Endodermal cell (in vitro differentiated cells): Measurements from ENCODE around the gene KCTD6. TPM values are rescaled to one million over a fixed set of nuclear protein-coding genes. Genes with fewer than 3 reads are reported as not detected.

Experiments used
- DNase-seq: peaks from one replicate; pipeline ENCODE4 v3.0.0-alpha.2; 2017
- H3K27ac ChIP-seq: 2 replicates; pipeline ENCODE4 v1.5.1; 2013; ENCODE audit warnings: mild to moderate bottlenecking, low read depth, low read length, moderate library complexity
- H3K27me3 ChIP-seq: 2 replicates; pipeline ENCODE4 v1.6.1; 2013; ENCODE audit warnings: mild to moderate bottlenecking, low read length, moderate library complexity; ENCODE audit not compliant: insufficient read depth, control insufficient read depth, poor library complexity, severe bottlenecking
- H3K36me3 ChIP-seq: 2 replicates; pipeline ENCODE4 v1.7.0; 2013; ENCODE audit warnings: mild to moderate bottlenecking, low read length, moderate library complexity; ENCODE audit not compliant: control insufficient read depth, insufficient read depth
- H3K4me1 ChIP-seq: one replicate; pipeline ENCODE4 v1.7.0; 2013; ENCODE audit warnings: low read length; ENCODE audit not compliant: control insufficient read depth, insufficient read depth
- H3K4me3 ChIP-seq: 2 replicates; pipeline ENCODE4 v1.5.1; 2013; ENCODE audit warnings: mild to moderate bottlenecking, low read length, moderate library complexity
- H3K9ac ChIP-seq: 2 replicates; pipeline ENCODE4 v1.6.1; 2013; ENCODE audit warnings: mild to moderate bottlenecking, low read length, moderate library complexity; ENCODE audit not compliant: poor library complexity, severe bottlenecking; ENCODE audit errors: extremely low read depth
- H3K9me3 ChIP-seq: 2 replicates; pipeline ENCODE4 v1.6.1; 2013; ENCODE audit warnings: mild to moderate bottlenecking, low read length, moderate library complexity; ENCODE audit not compliant: control insufficient read depth
- H3K27ac Mint-ChIP-seq: 2 replicates; pipeline ENCODE4 v1.8.0; 2020; ENCODE audit warnings: mixed read lengths
- H3K27me3 Mint-ChIP-seq: 2 replicates; pipeline ENCODE4 v1.8.0; 2021; ENCODE audit warnings: mild to moderate bottlenecking, mixed read lengths; ENCODE audit not compliant: insufficient read depth
- H3K36me3 Mint-ChIP-seq: 2 replicates; pipeline ENCODE4 v1.8.0; 2020; ENCODE audit warnings: low read depth, mixed read lengths
- H3K4me1 Mint-ChIP-seq: 2 replicates; pipeline ENCODE4 v1.8.0; 2020; ENCODE audit warnings: mixed read lengths
- H3K4me3 Mint-ChIP-seq: 2 replicates; pipeline ENCODE4 v1.8.0; 2020; ENCODE audit warnings: mild to moderate bottlenecking, moderate library complexity, mixed read lengths
- H3K9me3 Mint-ChIP-seq: 2 replicates; pipeline ENCODE4 v1.8.0; 2020; ENCODE audit warnings: mild to moderate bottlenecking, mixed read lengths
- WGBS, 2 experiments: methylation state at CpG; one replicate each; pipeline versions ENCODE4 v1.1.5 to v1.1.7; 2013; ENCODE audit warnings: missing lambda C conversion rate in 2 of 2, mixed read lengths in 1 of 2; ENCODE audit not compliant: insufficient coverage in 1 of 2, insufficient read length in 1 of 2; 5-methylcytosine and 5-hydroxymethylcytosine counted together
- total RNA-seq, 2 donors: library from RNA; stranded (reverse); fragmentation: NEBNext Ultra II Directional in 1 of 2; extraction: Animal tissue kit (Norgen Biotek cat#: 25700) in 1 of 2; gene quantifications; 2 replicates in 1 of 2; 3 replicates in 1 of 2; pipeline ENCODE4 v1.2.1, GENCODE V29; 2021
- TF ChIP-seq, protein P1 (sequence below): fragments of 200-600 bp; sonication (generic); conservative IDR thresholded peaks from 2 replicates; pipeline ENCODE4 v1.5.0; 2021; ENCODE audit warnings: antibody characterized with exemption, mild to moderate bottlenecking

Gene KCTD6
- total RNA-seq, 2 donors from 2014 or later: 17.9 to 20.4 TPM

DNA sequence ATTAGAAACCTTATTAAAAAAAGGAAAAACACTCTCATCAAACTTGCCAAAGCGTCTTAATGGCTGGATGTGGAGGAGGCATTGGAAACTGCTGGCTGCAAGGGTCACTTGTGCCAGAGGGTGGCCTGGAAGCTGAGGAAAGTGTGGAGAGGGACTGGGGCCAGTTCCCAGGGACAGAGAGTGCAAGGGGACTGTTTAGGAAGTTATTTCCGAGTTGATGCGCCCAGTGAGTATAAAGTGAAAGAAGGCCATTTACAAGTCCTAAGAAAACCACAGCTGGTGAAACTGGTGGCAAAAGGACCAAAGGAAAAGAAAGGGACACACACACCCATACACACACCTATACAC lies 7.2 kb upstream of the KCTD6 start:
- H3K27me3 Mint-ChIP-seq: peaks cover 44% of the 10 kb centered on the region
- H3K27ac ChIP-seq: no peak overlapping the region

GRCh38 chr3:58485801-58486435 lies 6.0 kb upstream of the KCTD6 start:
- Mint-ChIP-seq H3K27me3 (peaks cover 41% of the 10 kb centered on the region), H3K4me1 (peaks cover 22% of the 10 kb centered on the region), H3K4me3 (no peak overlapping the region), H3K27ac (no peak overlapping the region), H3K9me3 (no peaks in the 10 kb centered on the region), H3K36me3 (no peaks in the 10 kb centered on the region)
- H3K27me3 ChIP-seq: no peaks in the 10 kb centered on the region
- H3K4me1 ChIP-seq: peaks cover 3% of the 10 kb centered on the region
- no peak overlapping the region for H3K27ac ChIP-seq
- H3K9ac ChIP-seq: no peak overlapping the region
- DNase-seq: no peak
- H3K9me3 ChIP-seq: peaks cover 2% of the 10 kb centered on the region
- TF ChIP-seq, protein P1, sequence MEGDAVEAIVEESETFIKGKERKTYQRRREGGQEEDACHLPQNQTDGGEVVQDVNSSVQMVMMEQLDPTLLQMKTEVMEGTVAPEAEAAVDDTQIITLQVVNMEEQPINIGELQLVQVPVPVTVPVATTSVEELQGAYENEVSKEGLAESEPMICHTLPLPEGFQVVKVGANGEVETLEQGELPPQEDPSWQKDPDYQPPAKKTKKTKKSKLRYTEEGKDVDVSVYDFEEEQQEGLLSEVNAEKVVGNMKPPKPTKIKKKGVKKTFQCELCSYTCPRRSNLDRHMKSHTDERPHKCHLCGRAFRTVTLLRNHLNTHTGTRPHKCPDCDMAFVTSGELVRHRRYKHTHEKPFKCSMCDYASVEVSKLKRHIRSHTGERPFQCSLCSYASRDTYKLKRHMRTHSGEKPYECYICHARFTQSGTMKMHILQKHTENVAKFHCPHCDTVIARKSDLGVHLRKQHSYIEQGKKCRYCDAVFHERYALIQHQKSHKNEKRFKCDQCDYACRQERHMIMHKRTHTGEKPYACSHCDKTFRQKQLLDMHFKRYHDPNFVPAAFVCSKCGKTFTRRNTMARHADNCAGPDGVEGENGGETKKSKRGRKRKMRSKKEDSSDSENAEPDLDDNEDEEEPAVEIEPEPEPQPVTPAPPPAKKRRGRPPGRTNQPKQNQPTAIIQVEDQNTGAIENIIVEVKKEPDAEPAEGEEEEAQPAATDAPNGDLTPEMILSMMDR: no peak
- no peaks in the 10 kb centered on the region for H3K36me3 ChIP-seq
- WGBS, 2 experiments: 95 to 96% methylated on average over 6 of the region's 6 CpGs
- H3K4me3 ChIP-seq: no peak overlapping the region

More for the DNA sequence above, 7.2 kb upstream of the KCTD6 start:
- no peaks in the 10 kb centered on the region for H3K36me3 ChIP-seq
- Mint-ChIP-seq H3K4me1 (peaks cover 22% of the 10 kb centered on the region), H3K36me3 (no peaks in the 10 kb centered on the region), H3K9me3 (peaks cover 6% of the 10 kb centered on the region), H3K27ac (no peak overlapping the region), H3K4me3 (no peak overlapping the region)
- H3K9me3 ChIP-seq: peaks cover 15% of the 10 kb centered on the region
- H3K4me1 ChIP-seq: peaks cover 2% of the 10 kb centered on the region
- WGBS, 2 experiments: 87% methylated on average over 3 of the region's 3 CpGs; no CpG with 5 or more reads in 1 of the 2 experiments
- DNase-seq: no peak
- no peaks in the 10 kb centered on the region for H3K27me3 ChIP-seq
- TF ChIP-seq, protein P1: no peak
- no peak overlapping the region for H3K9ac ChIP-seq
- no peak overlapping the region for H3K4me3 ChIP-seq

DNA sequence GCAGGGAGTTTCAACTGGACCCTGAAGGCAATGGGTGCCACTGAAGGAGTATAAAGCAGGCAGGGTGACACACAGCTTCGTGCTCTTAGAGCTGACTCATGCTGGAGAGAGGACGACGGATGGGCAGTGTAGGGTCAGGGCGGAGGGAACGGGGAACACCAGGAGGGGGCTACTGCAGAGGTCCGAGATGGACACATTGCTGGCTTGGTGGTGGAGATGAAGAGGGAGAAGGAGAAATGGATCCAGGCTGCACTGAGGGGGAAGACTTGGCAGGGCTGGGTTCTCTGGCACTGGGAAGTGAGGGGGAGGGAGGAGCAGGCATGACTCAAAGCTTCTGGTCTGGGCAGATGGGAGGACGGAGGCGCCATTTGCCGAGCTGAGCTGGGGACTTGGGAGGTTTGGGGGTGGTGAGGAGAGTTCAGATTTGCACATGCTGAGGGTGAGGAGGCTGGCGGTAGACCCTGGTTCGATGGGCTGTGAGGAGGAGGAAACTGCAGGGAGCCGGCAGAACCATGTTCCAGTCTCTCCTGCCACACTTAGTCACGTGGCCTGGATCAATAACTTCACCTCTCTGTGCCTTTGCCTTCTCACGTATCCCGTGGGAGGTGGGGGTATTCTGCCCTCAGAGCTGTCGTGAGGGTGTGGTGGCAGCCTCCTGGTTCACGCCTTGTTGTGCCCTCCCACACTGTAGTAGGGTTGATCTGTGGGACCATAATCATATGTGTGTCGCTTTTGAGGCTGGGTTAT lies 4.6 kb upstream of the KCTD6 start:
- H3K36me3 ChIP-seq: no peaks in the 10 kb centered on the region
- peaks cover 7% of the 10 kb centered on the region for H3K4me1 ChIP-seq
- Mint-ChIP-seq H3K27ac (peak overlapping the region; percentile 35), H3K9me3 (no peaks in the 10 kb centered on the region), H3K4me1 (peaks cover 27% of the 10 kb centered on the region), H3K27me3 (peaks cover 33% of the 10 kb centered on the region), H3K36me3 (no peaks in the 10 kb centered on the region), H3K4me3 (no peak overlapping the region)
- TF ChIP-seq, protein P1: no peak
- no peaks in the 10 kb centered on the region for H3K27me3 ChIP-seq
- H3K4me3 ChIP-seq: no peak overlapping the region
- WGBS, 2 experiments: 90 to 93% methylated on average over 9 to 18 of the region's 18 CpGs
- H3K9ac ChIP-seq: no peak overlapping the region
- H3K9me3 ChIP-seq: no peaks in the 10 kb centered on the region
- no peak overlapping the region for H3K27ac ChIP-seq
- DNase-seq: no peak
